Naive B cell (primary cell): ENCODE measurements around the gene NAGLU. TPM values are rescaled to one million over a fixed set of nuclear protein-coding genes. Genes with fewer than 3 reads are reported as not detected.

Experiments used
- ATAC-seq, 2 donors: fragments of 150-1000 bp; cut with Tn5 transposase; 2 replicates each; pipeline ENCODE4 v1.10.0; 2021; ENCODE audit warnings: low read depth in 2 of 2, mild to moderate bottlenecking in 2 of 2, moderate library complexity in 2 of 2
- DNase-seq: peaks from one replicate; pipeline ENCODE4 v3.0.0; 2022
- H3K27ac Mint-ChIP-seq, 6 donors: one replicate each; pipeline ENCODE4 v1.8.0; 2020 to 2022; ENCODE audit warnings: mild to moderate bottlenecking in 6 of 6, mixed read lengths in 6 of 6, moderate library complexity in 5 of 6, inconsistent platforms in 2 of 6
- H3K27me3 Mint-ChIP-seq, 3 donors: one replicate each; pipeline ENCODE4 v1.8.0; 2021 to 2022; ENCODE audit warnings: mixed read lengths in 3 of 3, mild to moderate bottlenecking in 1 of 3
- H3K36me3 Mint-ChIP-seq, 2 donors: one replicate each; pipeline ENCODE4 v1.8.0; 2020 to 2022; ENCODE audit warnings: mixed read lengths in 2 of 2, inconsistent platforms in 1 of 2, mild to moderate bottlenecking in 1 of 2
- H3K4me1 Mint-ChIP-seq, 3 donors: one replicate each; pipeline ENCODE4 v1.8.0; 2020 to 2022; ENCODE audit warnings: mixed read lengths in 3 of 3, inconsistent platforms in 1 of 3, mild to moderate bottlenecking in 1 of 3, moderate library complexity in 1 of 3
- H3K4me3 Mint-ChIP-seq, 8 donors: one replicate each; pipeline ENCODE4 v1.8.0; 2020 to 2022; ENCODE audit warnings: mild to moderate bottlenecking in 8 of 8, mixed read lengths in 8 of 8, moderate library complexity in 8 of 8, inconsistent platforms in 2 of 8
- H3K9me3 Mint-ChIP-seq, 7 donors: one replicate each; pipeline ENCODE4 v1.8.0; 2020 to 2022; ENCODE audit warnings: mixed read lengths in 7 of 7, mild to moderate bottlenecking in 5 of 7, inconsistent platforms in 2 of 7, moderate library complexity in 1 of 7
- polyA plus RNA-seq, 6 donors: library from polyadenylated mRNA; unstranded; fragments of 300-500 nt; fragmentation: Illumina TruSeq; gene quantifications; one replicate each; pipeline ENCODE4 v1.2.3, GENCODE V29; 2021; ENCODE audit warnings: low read depth in 6 of 6

The NAGLU gene
- polyA plus RNA-seq, 6 donors from 2014 or later = 17.1 to 34.9 (median 23.6) TPM

DNA sequence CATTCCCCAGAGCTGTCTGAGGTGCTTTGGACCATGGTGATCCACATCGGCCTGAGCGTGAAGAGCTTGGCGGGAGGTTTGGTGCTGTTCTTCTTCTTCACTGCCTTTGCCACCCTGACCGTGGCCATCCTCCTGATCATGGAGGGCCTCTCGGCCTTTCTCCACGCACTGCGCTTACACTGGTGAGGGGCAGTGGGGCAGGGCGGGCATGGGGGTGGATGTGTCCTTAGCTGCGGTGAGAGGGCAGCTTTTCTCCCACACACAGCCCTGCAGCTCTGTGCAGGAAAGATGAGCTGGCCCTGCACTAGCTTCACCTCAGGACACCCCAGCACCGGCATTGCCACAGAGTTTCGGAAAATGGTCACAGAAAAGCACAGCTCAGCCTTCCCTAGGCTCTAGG is 21.8 kb upstream of the NAGLU start:
- Mint-ChIP-seq H3K36me3 (peaks cover 0 to under 1% of the 10 kb centered on the region in 2 donors), H3K4me3 (no peak overlapping the region), H3K27ac (peak overlapping the region in 2 of 6 donors; percentile 17 to 33), H3K9me3 (no peaks in the 10 kb centered on the region), H3K27me3 (no peaks in the 10 kb centered on the region), H3K4me1 (peaks cover 16 to 41% (median 16%) of the 10 kb centered on the region in 3 donors)
- DNase-seq (no peak), ATAC-seq (no peak)

GRCh38 chr17:42514867-42515266 is 21.2 kb upstream of the NAGLU start:
- Mint-ChIP-seq H3K9me3 (no peaks in the 10 kb centered on the region), H3K36me3 (no peaks in the 10 kb centered on the region), H3K4me3 (no peak overlapping the region), H3K27ac (peak overlapping the region in 5 of 6 donors; percentile 17 to 86 (median 33)), H3K27me3 (no peaks in the 10 kb centered on the region), H3K4me1 (peaks cover 10 to 35% (median 12%) of the 10 kb centered on the region in 3 donors)
- no peak for ATAC-seq
- no peak for DNase-seq

- Mint-ChIP-seq H3K27ac (no peak overlapping the region), H3K4me3 (no peak overlapping the region), H3K9me3 (no peaks in the 10 kb centered on the region), H3K27me3 (no peaks in the 10 kb centered on the region), H3K4me1 (peaks cover 11 to 31% (median 14%) of the 10 kb centered on the region in 3 donors), H3K36me3 (peaks cover 0 to 15% of the 10 kb centered on the region in 2 donors)
- peak; percentile 77 for DNase-seq
- ATAC-seq = peak; percentile 92 to 96
Measured at GRCh38 chr17:42517516-42517915, 18.5 kb upstream of the NAGLU start.

DNA sequence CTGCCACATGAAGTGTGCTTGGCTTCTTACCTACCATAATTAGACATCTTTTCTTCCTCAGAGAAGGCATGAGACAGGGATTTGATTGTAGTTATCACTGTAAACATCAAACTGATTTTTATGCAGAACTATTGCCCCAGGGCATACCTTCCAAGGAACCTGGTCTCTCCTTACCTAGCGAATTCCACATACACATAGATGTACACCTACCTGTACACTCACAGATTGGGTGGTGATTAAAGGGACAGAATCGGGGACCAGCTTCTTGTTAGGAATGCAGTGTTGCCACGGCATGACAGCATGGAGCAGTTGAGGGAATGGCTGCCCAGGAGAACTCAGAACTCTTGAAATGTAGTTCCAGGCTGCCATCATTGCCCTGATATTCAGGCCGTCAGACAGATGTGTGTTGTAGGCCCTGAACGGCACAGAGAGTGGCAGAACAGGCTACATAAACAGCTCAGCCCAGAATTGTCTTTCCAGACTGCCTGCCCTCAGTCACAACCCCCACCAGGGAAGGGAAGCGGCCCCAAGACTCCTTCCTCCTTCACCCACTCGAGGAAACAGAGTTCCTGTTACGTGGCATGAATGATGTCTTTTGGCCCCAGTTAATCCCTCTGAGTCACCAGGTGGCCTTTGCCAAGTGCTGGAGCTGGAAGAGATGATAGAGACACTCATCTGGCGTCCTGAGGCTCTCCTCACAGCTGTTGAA is 17.8 kb upstream of the NAGLU start:
- H3K4me1 Mint-ChIP-seq = peaks cover 11 to 31% (median 14%) of the 10 kb centered on the region in 3 donors

GRCh38 chr17:42518755-42519545 is 17.1 kb upstream of the NAGLU start:
- Mint-ChIP-seq H3K27me3 (no peaks in the 10 kb centered on the region), H3K4me3 (no peak overlapping the region), H3K36me3 (peaks cover 0 to 18% of the 10 kb centered on the region in 2 donors), H3K27ac (peak overlapping the region in 1 of 6 donors; percentile 3), H3K4me1 (peaks cover 11 to 28% (median 14%) of the 10 kb centered on the region in 3 donors), H3K9me3 (no peaks in the 10 kb centered on the region)
- no peak for DNase-seq
- no peak for ATAC-seq

More for the DNA sequence above, 17.8 kb upstream of the NAGLU start:
- ATAC-seq (no peak), DNase-seq (no peak)
- Mint-ChIP-seq H3K9me3 (no peaks in the 10 kb centered on the region), H3K36me3 (peaks cover 0 to 18% of the 10 kb centered on the region in 2 donors), H3K27me3 (no peaks in the 10 kb centered on the region), H3K27ac (no peak overlapping the region), H3K4me3 (no peak overlapping the region)

- ATAC-seq (no peak), DNase-seq (no peak)
- peaks cover 11 to 27% (median 14%) of the 10 kb centered on the region in 3 donors for H3K4me1 Mint-ChIP-seq
- H3K4me3 Mint-ChIP-seq = no peak overlapping the region
- H3K27ac Mint-ChIP-seq = peak overlapping the region in 1 of 6 donors; percentile 3
- peaks cover 0 to 18% of the 10 kb centered on the region in 2 donors for H3K36me3 Mint-ChIP-seq
- no peaks in the 10 kb centered on the region for H3K27me3 Mint-ChIP-seq
- no peaks in the 10 kb centered on the region for H3K9me3 Mint-ChIP-seq
Measured at GRCh38 chr17:42519546-42520491, 16.2 kb upstream of the NAGLU start.

GRCh38 chr17:42520540-42520951 is 15.5 kb upstream of the NAGLU start:
- peak in 1 of 2 donors; percentile 32 for ATAC-seq

GRCh38 chr17:42521036-42521435 is 15.0 kb upstream of the NAGLU start:
- Mint-ChIP-seq H3K4me1 (peaks cover 11 to 27% (median 14%) of the 10 kb centered on the region in 3 donors), H3K4me3 (peak overlapping the region in 2 of 8 donors; percentile 45 to 76), H3K27me3 (no peaks in the 10 kb centered on the region), H3K27ac (no peak overlapping the region), H3K9me3 (no peaks in the 10 kb centered on the region), H3K36me3 (peaks cover 0 to 18% of the 10 kb centered on the region in 2 donors)
- no peak for DNase-seq
- no peak for ATAC-seq

More at GRCh38 chr17:42520540-42520951, 15.5 kb upstream of the NAGLU start:
- Mint-ChIP-seq H3K9me3 (no peaks in the 10 kb centered on the region), H3K4me3 (no peak overlapping the region), H3K27me3 (no peaks in the 10 kb centered on the region), H3K36me3 (peaks cover 0 to 18% of the 10 kb centered on the region in 2 donors), H3K27ac (no peak overlapping the region), H3K4me1 (peaks cover 11 to 27% (median 14%) of the 10 kb centered on the region in 3 donors)
- no peak for DNase-seq

DNA sequence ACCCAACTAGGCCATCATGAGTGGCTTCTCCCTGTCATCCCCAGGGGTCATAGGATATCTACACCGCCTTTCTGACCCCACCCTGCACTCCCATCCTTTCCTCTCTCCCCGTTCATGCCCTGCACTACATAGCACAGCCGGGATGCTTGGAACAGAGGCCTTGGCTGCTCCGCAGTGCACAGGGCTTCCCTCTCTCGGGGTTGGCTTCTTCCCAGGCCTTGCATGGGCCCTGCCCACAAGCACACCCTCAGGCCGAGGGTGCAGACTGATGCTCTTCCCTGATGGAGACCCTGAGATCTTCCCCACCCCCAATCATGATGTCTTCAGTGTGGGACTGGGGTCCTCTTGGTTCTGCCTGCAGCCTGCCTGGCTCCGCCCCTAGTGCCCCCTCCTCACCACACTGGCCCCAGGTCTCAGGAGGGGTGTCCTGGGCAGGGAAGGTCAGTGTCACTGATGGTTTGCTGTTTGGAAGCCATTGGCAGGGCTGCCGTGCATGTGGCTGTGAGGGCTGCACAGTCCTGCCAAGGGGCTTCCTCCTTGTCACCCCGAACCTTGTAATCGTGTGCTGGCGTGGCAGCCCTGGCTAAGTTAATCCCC is 14.3 kb upstream of the NAGLU start:
- no peaks in the 10 kb centered on the region for H3K27me3 Mint-ChIP-seq
- H3K36me3 Mint-ChIP-seq = peaks cover 0 to 18% of the 10 kb centered on the region in 2 donors

GRCh38 chr17:42522263-42522790 is 13.7 kb upstream of the NAGLU start:
- Mint-ChIP-seq H3K4me3 (no peak overlapping the region), H3K9me3 (no peaks in the 10 kb centered on the region), H3K27me3 (no peaks in the 10 kb centered on the region), H3K36me3 (peaks cover 0 to 18% of the 10 kb centered on the region in 2 donors), H3K4me1 (peaks cover 14 to 21% (median 18%) of the 10 kb centered on the region in 3 donors), H3K27ac (peak overlapping the region in 2 of 6 donors; percentile 12 to 82)
- ATAC-seq (no peak), DNase-seq (no peak)

More for the DNA sequence above, 14.3 kb upstream of the NAGLU start:
- DNase-seq (no peak), ATAC-seq (no peak)
- H3K27ac Mint-ChIP-seq = peak overlapping the region in 2 of 6 donors; percentile 51 to 53
- no peak overlapping the region for H3K4me3 Mint-ChIP-seq
- H3K4me1 Mint-ChIP-seq = peaks cover 11 to 21% (median 14%) of the 10 kb centered on the region in 3 donors
- no peaks in the 10 kb centered on the region for H3K9me3 Mint-ChIP-seq

- ATAC-seq (no peak), DNase-seq (no peak)
- Mint-ChIP-seq H3K36me3 (peaks cover 0 to 18% of the 10 kb centered on the region in 2 donors), H3K9me3 (no peaks in the 10 kb centered on the region), H3K4me1 (peaks cover 13 to 17% (median 16%) of the 10 kb centered on the region in 3 donors), H3K4me3 (no peak overlapping the region), H3K27me3 (no peaks in the 10 kb centered on the region), H3K27ac (no peak overlapping the region)
Measured at GRCh38 chr17:42522798-42523278, 13.2 kb upstream of the NAGLU start.

DNA sequence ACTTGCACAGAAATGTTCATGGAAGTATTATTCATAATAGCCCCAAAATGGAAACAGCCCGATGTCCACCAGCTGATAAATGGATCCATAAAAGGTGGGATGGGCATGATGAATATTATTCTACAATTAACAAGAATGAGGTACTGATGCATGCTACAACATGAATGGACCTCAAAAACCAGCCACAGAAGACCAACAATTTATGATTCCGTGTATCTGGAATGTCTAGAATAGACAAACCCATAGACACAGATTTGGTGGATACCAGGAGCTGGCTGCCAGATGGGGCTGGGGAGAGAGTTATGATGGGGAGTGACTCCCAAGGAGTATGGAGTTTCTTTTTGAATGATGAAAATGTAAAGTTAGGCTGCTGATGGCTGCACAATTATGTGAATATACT is 10.8 kb upstream of the NAGLU start:
- H3K36me3 Mint-ChIP-seq = peaks cover 0 to 18% of the 10 kb centered on the region in 2 donors
- no peaks in the 10 kb centered on the region for H3K27me3 Mint-ChIP-seq
- peaks cover 13 to 23% (median 19%) of the 10 kb centered on the region in 3 donors for H3K4me1 Mint-ChIP-seq
- ATAC-seq (no peak), DNase-seq (no peak)
- H3K27ac Mint-ChIP-seq = no peak overlapping the region
- no peak overlapping the region for H3K4me3 Mint-ChIP-seq
- H3K9me3 Mint-ChIP-seq = no peaks in the 10 kb centered on the region
